Right renal pelvis (tissue), 4 donors: ENCODE results near the gene ANGEL1. TPM values are rescaled to one million over a fixed set of nuclear protein-coding genes. Genes with fewer than 3 reads are reported as not detected.

Source experiments
- DNase-seq, 4 donors: peaks; one replicate each; pipeline ENCODE4 v3.0.0-alpha.2; 2013; ENCODE audit warnings: low read depth in 4 of 4, low spot score in 3 of 4, missing footprints in 1 of 4
- polyA plus RNA-seq, 4 donors: library from polyadenylated mRNA; unstranded; fragments of 120-200 nt; gene quantifications; one replicate each; pipeline ENCODE4 v1.2.1, GENCODE V29; 2013; ENCODE audit not compliant: insufficient read length in 4 of 4

The ANGEL1 gene
- 10 to 100 TPM; 24.2 to 28.2 (median 26.1) TPM for polyA plus RNA-seq

DNA sequence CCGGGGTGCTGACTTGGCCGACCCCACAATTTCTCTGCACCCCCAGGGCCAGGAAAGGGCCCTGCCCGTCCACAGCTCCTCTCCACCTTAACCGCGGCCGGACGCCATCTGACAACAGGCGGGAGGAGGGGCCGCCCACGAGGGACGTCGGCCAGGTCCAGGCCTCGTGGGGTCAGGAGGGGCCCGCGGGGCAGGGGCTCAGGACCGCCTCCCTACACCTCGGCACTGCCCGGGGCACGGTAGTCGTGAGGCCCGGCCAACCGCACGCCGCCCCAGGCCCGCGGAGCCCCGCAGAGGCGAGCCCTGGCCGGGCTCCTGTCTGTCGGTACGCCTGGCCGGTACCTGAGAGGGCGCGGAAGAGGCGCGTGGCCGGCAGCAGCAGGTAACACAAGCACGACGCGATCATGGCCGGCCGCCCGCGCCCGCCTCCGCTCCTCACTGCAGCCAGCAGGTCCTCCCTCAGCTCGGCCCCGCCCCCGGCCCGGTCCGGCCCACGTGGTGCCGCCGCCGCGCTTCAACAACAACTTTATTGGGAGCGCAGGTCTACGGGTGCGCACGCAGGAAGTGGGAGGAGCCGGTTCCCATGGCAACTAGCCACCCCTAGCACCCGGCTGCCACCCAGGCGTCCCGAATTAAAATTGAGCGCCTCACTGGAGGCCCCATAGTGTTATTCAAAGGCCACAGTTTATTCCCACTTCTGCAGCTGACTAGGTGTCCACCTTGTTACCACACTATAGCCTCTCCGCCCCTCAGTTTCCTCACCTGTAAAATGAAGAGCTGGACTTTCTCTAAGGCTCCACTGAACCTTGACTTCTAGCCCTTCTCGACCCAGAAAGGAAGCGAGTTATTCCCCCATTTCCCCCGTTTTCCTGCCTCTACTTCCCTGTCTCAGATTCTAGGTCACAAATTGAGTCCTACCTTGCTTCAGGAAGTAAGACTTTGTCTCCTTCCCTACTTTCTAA is at the start of gene ANGEL1:
TSS of gene ANGEL1 (minus strand) at position 461 of the 962 bp plus-strand sequence. CDS start at position 406, 55 bp downstream.
- peak; percentile 86 to 89 (median 88) for DNase-seq

DNA sequence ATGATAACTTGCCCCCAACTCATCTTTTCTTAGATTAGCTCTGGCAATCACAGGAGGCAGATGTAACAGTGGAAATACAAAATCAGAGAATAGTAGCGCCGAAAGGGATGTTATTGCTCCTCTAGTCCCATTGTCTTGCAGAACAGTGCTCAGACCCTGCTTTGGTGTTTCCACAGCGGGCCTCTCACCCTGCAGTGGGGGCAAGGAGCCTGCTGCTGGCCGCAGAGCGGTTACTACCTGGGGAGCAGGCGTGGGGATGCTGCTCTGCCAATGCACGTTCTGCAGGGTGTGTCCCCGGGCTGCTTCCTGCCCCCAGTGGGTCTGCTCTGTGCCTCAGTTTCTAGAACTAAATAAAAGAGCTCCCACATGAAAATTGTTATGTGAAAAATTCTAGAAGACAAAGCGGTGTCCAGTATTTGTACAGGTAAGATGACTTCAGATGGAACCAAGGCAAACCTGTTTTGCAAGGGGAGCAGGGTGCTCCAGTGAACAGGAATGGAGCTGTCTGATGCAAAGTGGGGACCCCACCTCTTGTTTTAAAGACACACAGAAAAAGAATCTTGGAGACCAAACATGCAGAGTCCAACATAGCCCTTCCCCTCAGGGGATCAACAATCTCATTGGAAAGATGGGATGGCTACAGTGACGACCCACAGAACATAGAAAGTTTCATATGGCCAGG is 49.0 kb upstream of the ANGEL1 start:
- no peak for DNase-seq

DNA sequence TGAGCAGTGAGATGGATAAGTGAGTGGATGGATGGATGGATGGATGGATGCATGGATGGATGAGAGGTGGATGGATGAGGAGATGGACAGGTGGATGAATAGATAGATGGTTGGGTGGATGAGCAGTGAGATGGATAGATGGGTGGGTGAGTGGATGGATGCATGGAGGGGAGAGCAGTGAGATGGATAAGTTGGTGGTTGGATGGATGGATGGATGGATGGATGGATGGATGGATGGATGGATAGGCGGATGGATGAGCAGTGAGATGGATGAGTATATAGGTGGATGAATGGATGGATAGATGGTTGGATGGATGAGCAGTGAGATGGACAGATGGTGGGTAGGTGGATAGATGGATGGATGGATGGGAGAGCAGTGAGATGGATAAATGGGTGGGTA is 44.1 kb upstream of the ANGEL1 start:
- no peak for DNase-seq

DNA sequence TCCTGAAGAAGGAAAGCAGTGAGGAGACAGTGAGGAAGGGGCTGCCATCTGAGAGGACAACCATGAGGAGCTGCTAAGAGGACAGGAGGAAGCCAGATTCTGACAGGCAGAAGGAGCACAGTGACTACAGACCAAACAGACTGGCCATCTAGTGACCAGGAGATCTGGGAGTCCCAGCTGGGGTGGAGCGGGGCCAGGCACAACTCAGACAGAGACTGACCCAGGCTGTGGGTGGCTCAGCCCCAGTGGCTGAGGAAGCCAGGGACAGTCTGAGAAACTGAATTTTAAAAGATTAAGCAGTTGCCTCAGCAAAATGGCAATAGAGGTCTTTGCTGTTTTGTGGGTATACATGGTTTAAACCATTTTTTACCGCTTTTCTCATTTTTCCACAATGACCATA is 42.4 kb upstream of the ANGEL1 start:
- no peak for DNase-seq

DNA sequence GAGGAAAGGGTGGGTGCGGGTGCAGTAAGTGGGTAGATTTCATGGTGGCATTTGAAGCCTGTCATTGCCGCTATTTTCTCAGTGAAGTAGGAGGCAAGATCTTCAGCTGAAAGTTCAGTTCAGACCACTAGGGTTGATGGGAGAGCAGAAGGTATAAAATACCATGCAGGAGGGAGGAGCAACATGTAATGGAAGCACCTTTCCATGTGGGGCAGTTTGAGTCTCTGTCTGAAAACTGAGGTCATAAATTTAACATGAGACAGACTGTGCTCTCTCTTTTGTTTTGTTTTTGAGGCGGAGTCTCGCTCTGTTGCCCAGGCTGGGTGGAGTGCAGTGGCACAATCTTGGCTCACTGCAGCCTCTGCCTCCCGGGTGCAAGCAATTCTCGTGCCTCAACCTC is 36.2 kb upstream of the ANGEL1 start:
- DNase-seq = no peak

- no peak for DNase-seq
These were observed 33.8 kb upstream of the ANGEL1 start for GRCh38 chr14:76846331-76847047.

DNA sequence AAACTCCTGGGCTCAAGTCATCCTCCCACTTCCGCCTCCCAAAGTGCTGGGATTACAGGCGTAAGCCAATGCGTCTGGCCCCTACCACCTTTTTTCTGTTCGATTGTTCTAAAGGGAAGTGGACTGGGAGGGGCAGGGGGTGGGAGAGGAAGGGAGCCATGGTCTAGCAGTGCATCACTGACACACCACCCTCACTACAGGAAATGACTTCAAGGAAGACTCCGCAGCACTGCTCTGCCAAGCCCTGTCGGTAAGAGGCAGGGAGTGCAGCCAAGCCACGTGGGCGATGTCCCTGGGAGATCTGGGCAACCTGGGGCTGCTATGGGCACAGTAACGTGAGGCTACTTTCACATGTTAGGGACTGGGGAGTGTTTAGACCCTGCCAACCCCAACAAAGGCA is 31.5 kb upstream of the ANGEL1 start:
- no peak for DNase-seq

GRCh38 chr14:76842414-76842813 is 29.7 kb upstream of the ANGEL1 start:
- DNase-seq = no peak

- DNase-seq = no peak
These were observed 24.8 kb upstream of the ANGEL1 start for GRCh38 chr14:76837524-76837923.

DNA sequence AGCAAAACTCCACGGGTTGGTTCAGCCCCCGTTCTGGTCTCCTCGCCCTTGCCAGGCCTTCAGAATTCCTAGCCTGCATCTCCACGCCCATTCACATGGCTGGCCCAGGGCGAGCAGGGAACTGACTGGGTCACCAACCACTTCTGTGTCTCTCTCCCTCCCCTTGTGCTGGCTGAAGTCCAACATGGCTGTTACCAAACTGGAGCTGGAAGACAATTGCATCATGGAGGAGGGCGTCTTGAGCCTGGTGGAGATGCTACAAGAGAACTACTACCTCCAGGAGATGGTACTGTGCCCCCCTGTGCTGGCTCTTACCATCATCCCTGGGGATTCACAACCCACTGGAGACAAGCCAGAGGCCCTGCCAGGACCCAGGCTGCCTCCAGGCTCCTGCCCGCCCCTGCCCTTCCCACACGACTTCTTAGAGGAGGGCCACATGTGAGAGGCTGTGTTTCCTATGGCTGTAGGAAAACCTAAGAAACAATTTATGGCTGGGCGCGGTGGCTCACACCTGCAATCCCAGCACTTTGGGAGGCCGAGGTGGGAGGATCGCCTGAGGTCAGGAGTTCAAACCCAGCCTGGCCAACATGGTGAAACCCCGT is 23.4 kb upstream of the ANGEL1 start:
- no peak for DNase-seq

- DNase-seq = no peak
These were observed 21.6 kb upstream of the ANGEL1 start for GRCh38 chr14:76834241-76834661.

DNA sequence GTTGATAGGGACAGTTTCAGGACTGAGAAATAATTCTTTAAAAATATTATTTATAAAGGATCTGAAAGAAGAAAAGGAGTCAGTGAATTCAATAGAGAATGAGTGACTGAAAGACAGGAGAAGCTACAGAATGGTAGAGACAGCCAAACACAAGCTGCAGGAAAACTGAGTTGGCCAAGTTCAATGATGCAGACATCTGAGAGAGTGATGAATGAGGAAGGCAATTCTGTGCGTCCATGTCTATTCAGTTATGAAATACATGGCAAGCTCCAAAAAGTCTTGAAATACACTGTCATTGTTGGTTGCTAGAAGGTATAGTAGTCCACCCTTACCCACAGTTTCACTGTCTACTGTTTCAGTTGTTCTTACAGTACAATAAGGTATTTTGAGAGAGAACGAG is 20.3 kb upstream of the ANGEL1 start:
- no peak for DNase-seq

- DNase-seq = no peak
These were observed 19.9 kb upstream of the ANGEL1 start for GRCh38 chr14:76832503-76832988.

- no peak for DNase-seq
These were observed 17.9 kb upstream of the ANGEL1 start for GRCh38 chr14:76830556-76830955.

DNA sequence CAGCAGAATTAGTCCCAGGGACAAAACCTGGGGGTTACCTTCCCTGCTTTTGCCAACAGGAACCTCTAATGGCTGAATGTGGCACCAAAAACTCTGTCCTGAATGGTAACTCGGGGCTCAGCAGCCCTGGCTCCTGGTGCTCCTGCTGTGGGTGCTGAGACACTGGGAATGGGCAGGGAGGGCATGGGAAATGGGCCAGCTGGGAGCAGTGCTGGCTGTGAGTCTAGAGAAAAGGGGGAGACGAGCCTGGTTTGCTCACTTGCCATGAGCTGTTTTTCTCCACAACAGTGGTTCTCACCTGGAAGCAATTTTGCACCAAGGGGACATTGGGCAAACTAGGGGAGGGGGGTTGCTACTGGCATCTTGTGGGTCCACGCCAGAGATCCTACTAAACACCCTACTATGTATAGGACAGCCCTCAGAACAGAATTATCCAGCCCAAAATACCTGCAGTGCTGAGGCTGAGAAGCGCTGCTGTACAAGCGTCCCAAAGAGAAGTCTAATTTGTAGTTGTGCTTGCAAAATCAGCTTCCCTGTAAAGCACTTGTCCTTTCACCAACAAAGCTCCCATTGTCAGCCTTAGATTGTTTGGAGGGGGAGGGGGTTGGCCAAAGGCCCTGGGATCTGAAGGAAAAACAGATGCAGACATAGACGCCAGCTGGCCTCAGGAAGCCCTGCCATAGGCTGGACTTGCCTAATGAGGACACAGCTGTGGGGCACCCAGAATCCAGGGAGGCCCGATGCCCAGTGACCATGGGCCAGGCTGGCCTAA is 17.2 kb upstream of the ANGEL1 start:
- no peak for DNase-seq

- DNase-seq = no peak
These were observed 16.3 kb upstream of the ANGEL1 start for GRCh38 chr14:76829013-76829365.

DNA sequence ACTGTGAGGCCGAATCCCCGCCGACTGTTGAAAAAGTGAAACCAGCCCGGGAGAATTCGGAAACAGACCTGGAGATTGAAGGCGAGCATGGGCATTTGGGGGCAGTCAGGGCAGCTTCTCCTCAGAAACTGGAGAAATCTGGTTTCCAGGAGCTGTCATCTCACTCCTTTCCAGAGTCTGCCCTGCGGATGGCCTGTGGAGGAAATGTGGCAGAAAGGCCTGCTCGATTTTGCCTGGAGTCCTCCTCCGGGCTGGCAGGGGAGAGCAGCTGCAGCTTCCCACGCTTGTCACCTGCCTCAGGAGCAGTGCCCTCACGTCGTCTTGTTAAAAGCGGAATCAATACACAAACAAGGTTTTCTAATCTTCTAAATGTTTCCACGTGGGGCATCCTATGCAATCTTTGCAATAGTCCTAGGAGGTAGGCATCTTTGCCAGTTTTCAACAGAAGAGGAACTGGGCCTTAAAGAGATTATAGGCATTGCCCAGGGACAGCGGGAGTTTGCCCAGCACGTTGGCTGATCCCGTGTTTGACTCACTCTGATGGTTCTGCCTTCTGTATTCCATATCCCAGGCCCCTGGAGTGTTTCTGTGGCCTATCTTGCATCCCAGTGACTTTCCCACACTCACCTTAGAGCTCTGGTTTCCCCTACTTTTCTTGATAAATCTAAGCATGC is 15.8 kb upstream of the ANGEL1 start:
- DNase-seq = no peak

DNA sequence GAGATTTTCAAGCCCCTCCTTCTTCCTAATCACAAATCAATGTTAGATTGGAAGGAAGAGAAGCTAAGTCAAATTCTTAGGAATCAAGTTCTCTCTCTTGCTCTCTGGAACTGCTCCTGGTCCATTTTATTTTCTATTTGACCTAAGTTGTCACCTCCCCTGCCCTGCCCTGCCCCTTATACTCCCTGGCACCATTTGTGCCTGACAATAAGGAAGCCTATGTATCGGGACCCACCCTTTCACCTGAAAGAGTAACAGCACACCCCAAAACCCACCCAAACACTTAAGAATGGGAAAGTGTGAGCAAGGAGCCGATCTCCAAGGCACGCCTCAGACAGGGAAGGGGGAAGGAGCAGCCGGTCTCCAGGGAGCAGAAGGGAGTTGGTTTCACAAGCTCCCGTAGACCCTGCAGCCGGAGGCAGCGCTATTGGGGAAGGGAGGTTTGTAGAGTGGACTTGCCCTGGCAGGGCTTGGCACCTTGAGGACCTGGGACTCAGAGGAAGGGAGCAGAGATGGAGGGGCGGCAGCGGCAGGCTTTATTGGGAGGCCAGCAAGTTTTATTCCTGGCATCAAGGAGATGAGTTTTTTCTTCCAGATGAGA is 15.1 kb upstream of the ANGEL1 start:
- no peak for DNase-seq

DNA sequence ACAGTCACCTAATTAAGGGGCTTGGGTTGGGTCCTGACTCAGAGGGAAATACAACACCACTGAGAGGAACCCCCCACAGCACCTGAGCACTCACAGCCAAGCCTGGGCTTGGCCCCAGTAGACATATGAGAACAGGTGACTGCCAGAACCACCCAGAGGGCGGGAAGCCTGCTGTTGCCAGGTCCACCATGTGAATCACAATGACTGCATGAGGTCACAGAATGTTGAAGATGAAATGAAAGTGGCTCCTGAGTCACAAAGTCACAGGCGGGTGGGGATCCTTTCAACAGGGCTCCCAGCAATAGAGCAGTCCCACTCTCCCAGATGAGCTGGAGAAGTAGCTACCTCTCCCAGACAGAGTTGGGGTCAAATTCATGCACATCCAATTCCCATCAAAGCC is 13.4 kb upstream of the ANGEL1 start, which contains the start of gene LRRC74A:
TSS of gene LRRC74A (plus strand) at position 287 of the 400 bp plus-strand sequence. CDS start 290 bp downstream, outside the sequence.
- DNase-seq = no peak
